Kidney glomerular epithelial cell (primary cell): ENCODE measurements around the gene AMER1.

Source experiments
- DNase-seq: peaks from one replicate; lab custom pipeline; 2025; lab: John Stamatoyannopoulos, UW

The AMER1 gene

GRCh38 chrX:64184396-64184795 is 21.1 kb downstream of the AMER1 start:
- DNase-seq: no peak

DNA sequence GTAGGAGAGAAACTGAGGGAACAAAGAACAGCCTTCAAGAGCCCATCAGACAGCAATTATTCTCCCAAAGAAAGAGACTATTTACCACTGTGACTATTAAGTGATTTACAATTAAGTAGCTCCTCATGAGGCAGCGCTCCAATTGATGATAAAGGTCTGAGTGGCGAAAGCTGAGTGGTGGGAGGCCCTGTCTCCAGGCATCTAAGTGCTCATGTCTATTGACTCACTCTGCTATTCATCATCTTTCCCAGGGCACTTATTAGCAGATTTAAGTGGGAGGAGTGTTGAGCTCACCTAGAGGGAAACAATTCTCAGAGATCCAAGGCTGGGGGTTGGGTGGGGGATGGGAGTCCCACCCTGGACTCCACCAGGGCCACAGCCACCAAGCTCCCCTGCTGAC is 23.3 kb downstream of the AMER1 start:
- no peak for DNase-seq

- no peak for DNase-seq
Observed at GRCh38 chrX:64176876-64177275, 28.6 kb downstream of the AMER1 start.

GRCh38 chrX:64169988-64170387 is 35.5 kb downstream of the AMER1 start:
- DNase-seq: no peak

DNA sequence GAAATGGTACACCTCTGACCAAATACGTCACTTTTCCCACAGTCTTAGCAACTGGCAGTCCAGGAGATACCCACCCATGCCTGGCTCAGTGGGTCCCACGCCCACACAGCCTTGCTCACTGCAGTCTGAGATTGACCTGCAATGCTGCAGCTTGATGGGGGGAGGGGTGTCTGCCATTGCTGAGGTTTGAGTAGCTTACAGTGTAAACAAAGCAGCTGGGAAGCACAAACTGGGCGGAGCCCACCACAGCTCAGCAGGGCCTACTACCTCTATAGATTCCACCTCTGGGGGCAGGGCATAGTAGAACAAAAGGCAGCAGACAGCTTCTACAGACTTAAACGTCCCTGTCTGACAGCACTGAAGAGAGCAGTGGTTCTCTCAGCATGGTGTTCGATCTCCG is 52.7 kb downstream of the AMER1 start:
- DNase-seq: no peak

DNA sequence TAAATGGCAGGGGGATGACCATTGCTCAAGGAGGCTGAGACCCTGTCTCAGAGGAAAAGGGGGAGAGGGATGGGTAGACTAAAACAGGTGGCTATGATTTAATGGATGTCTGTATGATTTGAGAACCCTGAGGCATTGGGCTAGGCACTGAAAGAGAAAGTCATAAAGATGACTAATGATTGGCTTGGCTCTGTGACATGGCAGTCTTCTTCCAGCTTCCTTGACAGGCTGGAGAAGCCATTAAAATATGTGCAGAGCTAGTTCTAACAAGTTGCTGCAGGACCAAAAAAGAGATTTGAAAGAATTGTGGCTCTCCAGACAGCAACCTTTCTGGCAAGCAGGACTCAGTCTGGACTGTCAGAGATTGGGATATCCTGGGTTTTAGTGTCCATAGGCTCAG is 53.6 kb downstream of the AMER1 start:
- no peak for DNase-seq

DNA sequence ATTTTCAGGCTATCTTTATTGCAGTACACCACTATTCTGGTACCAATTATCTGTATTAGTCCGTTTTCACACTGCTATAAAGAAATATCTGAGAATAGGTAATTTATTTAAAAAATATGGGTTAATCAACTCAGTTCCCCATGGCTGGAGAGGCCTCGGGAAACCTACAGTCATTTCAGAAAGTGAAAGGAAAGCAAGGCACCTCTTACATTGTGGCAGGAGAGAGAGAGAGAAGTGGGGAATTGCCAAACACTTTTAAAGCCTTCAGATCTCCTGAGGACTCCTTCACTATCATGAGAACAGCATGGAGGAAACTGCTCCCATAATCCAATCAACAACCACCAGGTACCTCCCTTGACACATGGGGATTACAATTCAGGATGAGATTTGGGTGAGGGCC is 54.7 kb downstream of the AMER1 start:
- no peak for DNase-seq
